Spinal cord (tissue), 10 donors: ENCODE data around the gene BCL2L1. TPM values are rescaled to one million over a fixed set of nuclear protein-coding genes. Genes with fewer than 3 reads are reported as not detected.

Source experiments
- DNase-seq, 6 donors: peaks; one replicate each; pipeline versions ENCODE4 v3.0.0 to v3.0.0-alpha.2; 2013 to 2015; ENCODE audit warnings: low spot score in 6 of 6, low read depth in 4 of 6
- H3K27ac ChIP-seq: one replicate; pipeline ENCODE4 v1.5.1; 2013; ENCODE audit warnings: low read depth, low read length, control low read depth
- H3K27me3 ChIP-seq: one replicate; pipeline ENCODE4 v1.6.1; 2013; ENCODE audit warnings: low read length; ENCODE audit not compliant: control insufficient read depth, insufficient read depth
- H3K36me3 ChIP-seq: one replicate; pipeline ENCODE4 v1.6.1; 2013; ENCODE audit warnings: low read length; ENCODE audit not compliant: control insufficient read depth, insufficient read depth
- H3K4me1 ChIP-seq: one replicate; pipeline ENCODE4 v1.6.1; 2013; ENCODE audit warnings: low read length; ENCODE audit not compliant: control insufficient read depth, insufficient read depth
- H3K4me3 ChIP-seq: one replicate; pipeline ENCODE4 v1.5.1; 2013; ENCODE audit warnings: low read depth, low read length, control low read depth
- H3K9me3 ChIP-seq: one replicate; pipeline ENCODE4 v1.6.1; 2013; ENCODE audit warnings: low read length; ENCODE audit not compliant: control insufficient read depth, insufficient read depth
- WGBS: methylation state at CpG from one replicate; pipeline ENCODE4 v1.1.5; 2013; ENCODE audit warnings: missing lambda C conversion rate; ENCODE audit not compliant: insufficient coverage; 5-methylcytosine and 5-hydroxymethylcytosine counted together
- polyA plus RNA-seq, 2 donors: library from polyadenylated mRNA; unstranded; fragments of 120-200 nt; gene quantifications; one replicate each; pipeline ENCODE4 v1.2.1, GENCODE V29; 2013; ENCODE audit not compliant: insufficient read length in 2 of 2
- total RNA-seq, 2 donors: library from RNA; depleted of rRNA in 1 of 2; stranded (reverse); fragments of 120-200 nt in 1 of 2; fragments of >200 nt in 1 of 2; gene quantifications; one replicate each; pipeline versions ENCODE4 v1.2.3 to v1.2.4, GENCODE V29; 2013 to 2014
- donor health status: healthy.

BCL2L1 gene
- total and polyA plus RNA-seq, 4 donors: 56.0 to 82.7 (median 65.4) TPM

DNA sequence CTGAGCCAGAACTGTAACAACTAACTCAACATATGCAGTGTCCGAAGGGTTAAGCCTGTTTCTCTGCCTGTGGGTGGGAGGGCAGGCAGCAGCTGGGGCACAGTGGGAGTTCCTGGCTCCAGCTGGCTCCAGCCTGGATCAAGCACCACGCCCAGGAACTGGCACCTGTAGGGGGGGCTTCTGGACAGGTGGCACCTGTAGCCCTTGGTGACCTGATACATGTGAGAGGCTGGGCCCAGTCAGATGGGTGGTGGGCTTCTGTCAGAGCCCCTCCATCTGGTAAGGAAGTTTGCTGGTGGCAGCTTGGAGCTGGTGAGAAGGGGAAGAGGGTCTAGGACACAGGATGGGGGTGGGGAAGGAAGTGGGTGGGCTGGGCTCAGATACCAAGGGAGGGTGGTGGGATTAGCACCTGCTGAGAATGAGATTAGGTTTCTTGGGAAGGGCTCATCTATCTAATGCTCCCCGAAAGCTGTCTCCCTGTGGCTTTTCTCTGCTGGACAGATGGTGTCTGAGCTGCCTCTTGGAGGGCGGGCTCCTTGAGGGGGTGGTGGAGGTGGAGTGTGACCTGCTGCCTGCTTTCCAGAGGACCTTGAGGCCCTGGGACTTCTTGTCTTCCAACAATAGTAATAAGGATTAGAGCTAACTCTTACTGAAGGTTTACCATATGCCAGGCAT is 28.5 kb downstream of the BCL2L1 start:
- H3K4me1 ChIP-seq: peaks cover 6% of the 10 kb centered on the region
- peaks cover 23% of the 10 kb centered on the region for H3K36me3 ChIP-seq
- DNase-seq: no peak
- H3K4me3 ChIP-seq: no peak overlapping the region
- no peaks in the 10 kb centered on the region for H3K9me3 ChIP-seq
- no peaks in the 10 kb centered on the region for H3K27me3 ChIP-seq
- H3K27ac ChIP-seq: no peak overlapping the region
- 57% methylated on average over 3 of the region's 4 CpGs for WGBS

DNA sequence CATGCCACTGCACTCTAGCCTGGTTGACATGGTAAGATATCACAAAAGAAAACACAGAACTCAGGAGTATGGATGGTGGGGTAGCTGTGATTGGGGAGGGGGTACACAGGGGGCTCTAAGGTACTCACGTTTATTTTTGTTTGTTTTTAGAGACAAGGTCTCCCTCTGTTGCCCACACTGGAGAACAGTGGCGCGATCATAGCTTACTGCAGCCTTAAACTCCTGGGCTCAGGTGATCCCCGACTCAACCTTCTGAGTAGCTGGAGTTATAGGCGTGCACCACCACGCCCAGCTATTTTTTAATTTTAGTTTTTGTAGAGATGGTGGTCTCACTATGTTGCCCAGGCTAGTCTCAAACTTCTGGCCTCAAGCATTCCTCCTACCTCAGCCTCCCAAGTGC is 29.3 kb downstream of the BCL2L1 start:
- H3K27me3 ChIP-seq: no peaks in the 10 kb centered on the region
- H3K9me3 ChIP-seq: no peaks in the 10 kb centered on the region
- 81% methylated on average over 3 of the region's 6 CpGs for WGBS
- peaks cover 24% of the 10 kb centered on the region for H3K36me3 ChIP-seq
- DNase-seq: no peak
- no peak overlapping the region for H3K27ac ChIP-seq
- no peak overlapping the region for H3K4me3 ChIP-seq
- H3K4me1 ChIP-seq: peaks cover 6% of the 10 kb centered on the region

DNA sequence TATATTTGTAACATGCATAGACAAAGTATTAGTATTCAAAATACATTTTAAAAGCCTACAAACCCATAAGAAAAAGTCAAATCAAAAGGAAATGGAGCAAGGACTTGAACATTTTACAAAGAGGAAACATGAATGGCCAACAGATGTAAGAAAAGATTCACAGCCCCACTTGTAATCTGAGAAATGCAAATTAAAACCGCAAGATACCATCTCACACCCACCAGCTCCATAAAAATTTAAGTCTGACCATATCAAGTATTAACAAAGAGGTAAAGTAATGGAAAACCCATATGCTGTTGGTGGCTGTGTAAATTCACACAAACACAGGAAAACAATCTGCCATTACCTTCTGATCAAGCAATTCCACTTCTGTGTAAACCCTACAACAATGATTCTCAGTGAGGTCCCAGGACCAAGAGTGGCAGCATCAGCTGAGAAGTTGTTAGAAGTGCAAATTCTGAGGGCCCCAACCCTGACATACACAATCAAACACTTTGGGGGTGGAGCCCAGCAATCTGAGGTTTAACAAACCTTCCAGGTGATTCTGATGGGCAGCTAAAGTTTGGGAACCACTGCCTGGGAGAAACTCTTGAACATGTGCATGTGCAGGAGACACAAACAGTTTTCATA is 30.9 kb downstream of the BCL2L1 start:
- Histone ChIP-seq H3K36me3 (peaks cover 24% of the 10 kb centered on the region), H3K4me3 (no peak overlapping the region), H3K27me3 (no peaks in the 10 kb centered on the region), H3K27ac (no peak overlapping the region), H3K9me3 (no peaks in the 10 kb centered on the region), H3K4me1 (peaks cover 6% of the 10 kb centered on the region)
- WGBS: no CpG with 5 or more reads among the region's 1 CpG
- no peak for DNase-seq

DNA sequence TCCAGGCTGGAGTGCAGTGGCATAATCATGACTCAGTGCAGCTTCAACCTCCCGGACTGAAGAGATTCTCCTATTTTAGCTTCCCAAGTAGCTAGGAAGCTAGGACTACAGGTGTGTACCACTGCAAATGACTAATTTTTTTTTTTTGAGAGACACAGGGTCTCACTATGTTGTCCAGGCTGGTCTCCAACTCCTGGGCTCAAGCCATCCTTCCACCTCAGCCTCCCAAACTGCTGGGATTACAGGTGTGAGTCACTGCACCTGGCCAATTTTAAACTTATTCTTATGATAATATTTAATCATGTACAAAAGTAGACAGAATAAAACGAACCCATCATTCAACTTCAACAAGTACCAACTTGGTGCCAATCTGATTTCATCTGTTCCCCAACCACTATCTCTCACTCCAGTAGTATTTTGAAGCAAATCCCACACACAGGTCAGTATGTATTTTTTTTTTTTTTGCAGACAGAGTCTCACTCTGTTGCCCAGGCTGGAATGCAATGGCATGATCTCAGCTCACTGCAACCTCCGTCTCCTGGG is 32.5 kb downstream of the BCL2L1 start:
- Histone ChIP-seq H3K27ac (no peak overlapping the region), H3K27me3 (no peaks in the 10 kb centered on the region), H3K4me3 (no peak overlapping the region), H3K4me1 (peaks cover 6% of the 10 kb centered on the region), H3K9me3 (no peaks in the 10 kb centered on the region), H3K36me3 (peaks cover 24% of the 10 kb centered on the region)
- no peak for DNase-seq
- WGBS: 90% methylated on average over 2 of the region's 3 CpGs

DNA sequence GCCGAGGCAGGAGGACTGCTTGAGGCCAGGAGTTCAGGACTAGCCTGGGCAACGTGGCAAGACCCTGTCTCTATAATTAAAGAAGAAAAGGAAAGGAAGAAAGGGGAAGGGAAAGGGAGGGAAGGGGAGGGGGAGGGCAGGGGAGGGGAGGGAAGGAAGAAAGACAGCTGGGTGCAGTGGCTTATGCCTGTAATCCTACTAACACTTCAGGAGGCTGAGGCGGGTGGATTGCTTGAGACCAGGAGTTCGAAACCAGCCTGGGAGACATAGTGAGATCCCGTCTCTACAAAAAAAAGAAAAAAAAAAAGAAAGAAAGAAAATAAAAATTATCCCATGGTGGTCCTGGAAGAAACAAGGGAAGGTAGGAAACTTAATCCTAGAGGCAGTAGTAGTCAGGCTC is 33.5 kb downstream of the BCL2L1 start:
- no peak overlapping the region for H3K4me3 ChIP-seq
- 100% methylated on average over 1 of the region's 5 CpGs for WGBS
- no peak for DNase-seq
- no peaks in the 10 kb centered on the region for H3K27me3 ChIP-seq
- peaks cover 20% of the 10 kb centered on the region for H3K36me3 ChIP-seq
- H3K4me1 ChIP-seq: peaks cover 4% of the 10 kb centered on the region
- H3K27ac ChIP-seq: no peak overlapping the region
- no peaks in the 10 kb centered on the region for H3K9me3 ChIP-seq

DNA sequence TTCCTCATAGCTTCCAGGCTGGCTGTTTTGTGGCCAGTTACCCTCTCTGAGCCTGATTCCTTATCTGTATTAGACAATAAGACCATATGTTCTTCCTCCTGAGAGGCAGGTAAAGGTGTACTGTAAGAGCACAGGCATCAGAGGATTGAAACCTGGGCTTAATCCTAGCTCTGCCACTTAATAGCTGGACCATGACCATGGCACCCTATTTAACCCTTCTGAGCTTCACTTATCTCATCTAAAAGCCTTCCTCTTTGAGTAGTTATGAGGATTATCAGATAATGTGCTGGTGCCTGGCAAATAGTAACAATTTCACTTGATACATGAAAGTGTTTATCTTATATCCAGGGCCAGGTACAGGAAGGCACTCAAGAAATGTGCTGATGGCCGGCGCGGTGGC is 34.9 kb downstream of the BCL2L1 start:
- no CpG with 5 or more reads among the region's 3 CpGs for WGBS
- Histone ChIP-seq H3K27me3 (no peaks in the 10 kb centered on the region), H3K4me1 (no peaks in the 10 kb centered on the region), H3K27ac (no peak overlapping the region), H3K4me3 (no peak overlapping the region), H3K9me3 (no peaks in the 10 kb centered on the region), H3K36me3 (peaks cover 15% of the 10 kb centered on the region)
- no peak for DNase-seq

DNA sequence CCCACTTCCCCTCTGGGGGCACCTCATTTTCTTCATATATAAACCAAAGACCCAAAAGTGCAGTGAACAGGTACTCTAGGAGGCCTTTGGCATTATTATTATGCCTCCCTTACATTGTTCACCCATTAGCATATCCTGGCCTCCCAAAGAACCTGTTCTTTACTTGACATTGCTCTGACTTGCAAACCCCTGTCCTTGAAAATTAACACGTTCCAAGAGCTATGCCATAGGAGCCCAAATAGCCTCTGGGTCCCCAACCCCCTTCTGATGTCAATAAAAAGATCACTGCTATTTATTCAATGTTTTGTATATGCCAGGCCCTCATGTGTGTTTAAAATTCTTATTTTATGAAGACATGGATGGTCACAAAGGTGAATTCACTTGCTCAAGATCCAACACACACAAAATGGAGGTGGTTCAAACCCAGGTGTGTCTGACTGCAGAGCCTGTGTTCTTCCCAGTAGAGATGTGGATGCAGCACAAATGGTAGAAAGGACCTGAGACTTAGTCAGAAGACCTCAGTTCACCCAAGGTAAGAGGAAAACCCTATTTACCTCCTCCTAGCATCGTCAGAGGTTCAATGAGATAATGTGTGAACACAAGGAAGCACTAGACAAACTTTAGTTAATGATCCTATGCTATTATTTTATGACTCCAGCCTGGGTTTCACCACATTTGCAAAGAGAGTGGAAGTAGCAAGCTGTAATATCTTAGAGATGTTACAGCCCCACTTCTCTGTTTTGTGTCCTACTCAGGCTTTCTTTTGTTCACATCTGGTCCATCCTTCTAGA is 36.6 kb downstream of the BCL2L1 start:
- peaks cover 14% of the 10 kb centered on the region for H3K36me3 ChIP-seq
- no peak overlapping the region for H3K4me3 ChIP-seq
- WGBS: no CpG with 5 or more reads among the region's 2 CpGs
- H3K4me1 ChIP-seq: no peaks in the 10 kb centered on the region
- no peaks in the 10 kb centered on the region for H3K27me3 ChIP-seq
- H3K9me3 ChIP-seq: no peaks in the 10 kb centered on the region
- H3K27ac ChIP-seq: no peak overlapping the region
- DNase-seq: no peak

DNA sequence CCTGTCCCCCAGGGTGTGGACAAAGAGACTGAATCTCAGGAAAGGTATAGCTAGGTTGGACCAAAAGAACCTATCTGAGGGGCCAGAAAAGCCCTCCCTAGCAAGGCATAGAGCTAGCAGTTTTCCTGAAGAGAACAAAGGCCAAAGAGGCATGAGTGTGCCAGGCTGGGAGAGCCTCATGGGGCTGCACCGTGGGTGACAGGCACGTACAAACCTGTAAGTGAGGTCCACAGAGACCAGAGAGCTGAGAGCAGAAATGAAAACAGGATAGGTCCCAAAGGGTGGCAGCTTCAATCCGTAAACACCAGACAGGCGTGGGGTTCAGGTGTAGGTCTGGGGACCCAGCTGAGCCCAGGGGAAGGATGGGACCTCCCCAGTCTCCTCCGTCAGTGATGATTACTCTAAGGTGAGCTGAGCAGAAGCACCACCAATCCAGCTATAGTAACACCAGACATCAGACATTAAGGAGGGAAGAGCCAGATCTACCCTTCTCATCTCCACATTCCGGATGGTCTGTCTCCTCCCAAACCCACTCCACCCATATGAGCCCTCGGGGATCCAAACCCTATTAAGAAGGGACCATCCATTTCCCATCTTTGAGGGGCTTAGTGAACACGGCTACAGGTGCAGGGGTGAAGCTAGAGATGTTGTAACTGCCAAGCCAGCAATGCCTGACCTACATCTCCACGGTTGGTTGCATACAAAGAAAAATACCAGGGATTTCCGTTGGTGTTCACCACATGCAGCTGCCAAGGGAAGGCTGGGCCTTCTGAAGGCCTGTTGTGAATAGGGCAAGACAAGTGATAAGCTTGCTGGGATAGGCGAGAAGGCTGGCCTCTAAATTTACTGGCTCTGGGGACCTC is 38.3 kb downstream of the BCL2L1 start:
- no peak overlapping the region for H3K27ac ChIP-seq
- H3K36me3 ChIP-seq: peaks cover 11% of the 10 kb centered on the region
- no peaks in the 10 kb centered on the region for H3K27me3 ChIP-seq
- no peaks in the 10 kb centered on the region for H3K9me3 ChIP-seq
- H3K4me3 ChIP-seq: no peak overlapping the region
- no peak for DNase-seq
- H3K4me1 ChIP-seq: no peaks in the 10 kb centered on the region
- 70% methylated on average over 7 of the region's 11 CpGs for WGBS

DNA sequence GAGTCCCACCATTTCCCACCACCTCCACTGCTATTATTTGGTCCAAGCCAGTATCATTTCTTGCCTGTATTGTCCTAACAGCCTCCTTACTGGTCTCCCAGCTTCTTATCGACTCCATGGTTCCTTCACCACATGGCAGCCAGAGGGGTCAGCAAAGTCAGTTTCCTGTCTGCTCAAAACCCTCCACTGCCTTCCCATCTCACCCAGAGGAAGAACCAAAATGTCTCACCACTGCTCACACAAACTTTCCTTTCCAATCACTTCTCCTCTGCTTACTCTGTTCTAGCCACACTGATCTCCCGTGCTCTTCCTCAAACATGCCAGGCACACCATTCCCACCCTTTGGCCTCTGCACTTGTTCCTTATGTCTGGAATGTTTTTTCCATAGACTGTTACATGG is 39.7 kb downstream of the BCL2L1 start:
- Histone ChIP-seq H3K27ac (no peak overlapping the region), H3K27me3 (no peaks in the 10 kb centered on the region), H3K4me3 (no peak overlapping the region), H3K9me3 (no peaks in the 10 kb centered on the region), H3K4me1 (no peaks in the 10 kb centered on the region), H3K36me3 (peaks cover 9% of the 10 kb centered on the region)
- no peak for DNase-seq
- WGBS: 87% methylated on average over 2 of the region's 2 CpGs
